GM06990 (cell line): ENCODE measurements around the gene IKZF2.
A peak's percentile ranks its signal among the peaks of the same experiment; 100 is the strongest.
"Not testable (repeated sequence)": the region's sequence is repeated elsewhere in the genome, so short reads cannot be mapped to it uniquely, and the experiment has no call there.

ENCODE experiments used
- DNase-seq: peaks from one replicate; pipeline ENCODE4 v3.0.0-alpha.2; 2011; ENCODE audit not compliant: insufficient read length; ENCODE audit errors: extremely low read depth
- H3K27me3 ChIP-seq: replicated peaks from 2 replicates; pipeline ENCODE4 v1.6.0; 2011; ENCODE audit warnings: low read length; ENCODE audit not compliant: control insufficient read depth, insufficient read depth
- H3K36me3 ChIP-seq: 2 replicates; pipeline ENCODE4 v1.5.1; 2011; ENCODE audit warnings: low read length; ENCODE audit not compliant: control insufficient read depth, insufficient read depth
- H3K4me3 ChIP-seq: replicated peaks from 2 replicates; pipeline ENCODE4 v1.5.1; 2011; ENCODE audit warnings: low read depth, mild to moderate bottlenecking, control low read depth, low read length
- CTCF ChIP-seq: IDR thresholded peaks from 2 replicates; pipeline ENCODE4 v1.5.1; 2011; ENCODE audit warnings: low read length, control low read depth, mild to moderate bottlenecking, inconsistent platforms; ENCODE audit not compliant: insufficient read depth, poor library complexity, severe bottlenecking

The IKZF2 gene

GRCh38 chr2:213021971-213022899 lies 129.2 kb downstream of the IKZF2 start:
- TF ChIP-seq CTCF: no peak
- DNase-seq: peak; percentile 77
- H3K4me3 ChIP-seq: peak overlapping the region; percentile 80
- no peaks in the 10 kb centered on the region for H3K27me3 ChIP-seq
- no peaks in the 10 kb centered on the region for H3K36me3 ChIP-seq

GRCh38 chr2:213020913-213021312 lies 130.5 kb downstream of the IKZF2 start:
- not testable (repeated sequence) for H3K36me3 ChIP-seq, DNase-seq, H3K27me3 ChIP-seq
- peak overlapping the region; percentile 80 for H3K4me3 ChIP-seq

- H3K36me3 ChIP-seq: peaks cover 3% of the 10 kb centered on the region; the same call in 1 of the 2 replicates
- peak overlapping the region; percentile 80 for H3K4me3 ChIP-seq
- no peak for TF ChIP-seq CTCF
- no peaks in the 10 kb centered on the region for H3K27me3 ChIP-seq
- no peak for DNase-seq
These were observed 131.1 kb downstream of the IKZF2 start for GRCh38 chr2:213020268-213020667.

- H3K36me3 ChIP-seq: peaks cover 3% of the 10 kb centered on the region; the same call in 1 of the 2 replicates
- no peaks in the 10 kb centered on the region for H3K27me3 ChIP-seq
- no peak for DNase-seq
- peak overlapping the region; percentile 80 for H3K4me3 ChIP-seq
- no peak for TF ChIP-seq CTCF
These were observed 132.0 kb downstream of the IKZF2 start for GRCh38 chr2:213019368-213019767.

GRCh38 chr2:213018340-213018901 lies 133.0 kb downstream of the IKZF2 start:
- Histone ChIP-seq H3K4me3 (peak overlapping the region; percentile 80), H3K27me3 (no peaks in the 10 kb centered on the region), H3K36me3 (peaks cover 3% of the 10 kb centered on the region; the same call in 1 of the 2 replicates)
- no peak for DNase-seq
- TF ChIP-seq CTCF: no peak

GRCh38 chr2:213017404-213017803 lies 134.0 kb downstream of the IKZF2 start:
- peak overlapping the region; percentile 80 for H3K4me3 ChIP-seq
- TF ChIP-seq CTCF: no peak
- DNase-seq: no peak
- peaks cover 4% of the 10 kb centered on the region for H3K36me3 ChIP-seq
- no peaks in the 10 kb centered on the region for H3K27me3 ChIP-seq
